HEK293 (cell line): ENCODE data around the gene CREM.

Experiments used
- CTCF ChIA-PET: fragments of 350-600 bp; formaldehyde crosslinking; extraction: SDS; loops from one replicate; lab custom pipeline; 2021; ENCODE audit warnings: antibody characterized with exemption; lab: Yijun Ruan, JAX
- POLR2A ChIA-PET: fragments of 300-600 bp; formaldehyde crosslinking; extraction: SDS; loops from one replicate; lab custom pipeline; 2020; ENCODE audit warnings: antibody characterized with exemption, inconsistent platforms; lab: Yijun Ruan, JAX
- H3K27ac ChIP-seq: fragments of 200-500 bp; sonication (Bioruptor generic); 2 replicates; pipeline ENCODE4 v1.5.1; 2014; ENCODE audit warnings: low read depth, low read length, control low read depth, inconsistent platforms; ENCODE audit errors: extremely low read depth
- H3K36me3 ChIP-seq, 2 experiments: fragments of 200-500 bp in 1 of 2; sonication (Bioruptor generic) in 1 of 2; 1 replicate in 1 of 2; 2 replicates in 1 of 2; pipeline ENCODE4 v1.5.1; 2014 to 2017; ENCODE audit warnings: inconsistent platforms in 2 of 2, low read length in 2 of 2; ENCODE audit not compliant: control insufficient read depth in 2 of 2, insufficient read depth in 1 of 2
- H3K4me1 ChIP-seq: fragments of 200-500 bp; sonication (Bioruptor generic); 2 replicates; pipeline ENCODE4 v1.5.1; 2014; ENCODE audit warnings: mild to moderate bottlenecking, low read length, inconsistent platforms; ENCODE audit not compliant: control insufficient read depth, insufficient read depth
- H3K4me3 ChIP-seq: 2 replicates; pipeline ENCODE4 v1.5.1; 2011; ENCODE audit warnings: low read depth, mild to moderate bottlenecking, control low read depth, low read length, moderate library complexity
- H3K9me3 ChIP-seq: fragments of 200-500 bp; sonication (Bioruptor generic); 2 replicates; pipeline ENCODE4 v1.5.1; 2014; ENCODE audit warnings: low read depth, low read length, inconsistent platforms; ENCODE audit not compliant: control insufficient read depth, insufficient read depth
- BCL11A ChIP-seq: fragments of 450-650 bp; formaldehyde crosslinking; IDR thresholded peaks from 2 replicates; pipeline ENCODE4 v1.5.1; 2016; ENCODE audit warnings: low read depth, missing biosample characterization, missing genetic modification characterization
- GLIS1 ChIP-seq: fragments of 450-650 bp; formaldehyde crosslinking; IDR thresholded peaks from 2 replicates; pipeline ENCODE4 v1.5.1; 2016; ENCODE audit warnings: missing biosample characterization, missing genetic modification characterization
- KLF17 ChIP-seq: fragments of 450-650 bp; formaldehyde crosslinking; IDR thresholded peaks from 2 replicates; pipeline ENCODE4 v1.5.1; 2016; ENCODE audit warnings: missing biosample characterization, missing genetic modification characterization
- MEIS1 ChIP-seq: sonication (generic); formaldehyde crosslinking; IDR thresholded peaks from 2 replicates; pipeline ENCODE4 v1.8.1; 2022; ENCODE audit warnings: missing genetic modification reagents, mild to moderate bottlenecking, borderline replicate concordance
- PATZ1 ChIP-seq: fragments of 450-650 bp; formaldehyde crosslinking; IDR thresholded peaks from 2 replicates; pipeline ENCODE4 v1.5.1; 2016; ENCODE audit warnings: missing biosample characterization, missing genetic modification characterization
- PRDM6 ChIP-seq: fragments of 450-650 bp; formaldehyde crosslinking; IDR thresholded peaks from 2 replicates; pipeline ENCODE4 v1.5.1; 2017; ENCODE audit warnings: missing biosample characterization, missing genetic modification characterization
- SCRT1 ChIP-seq: fragments of 450-650 bp; formaldehyde crosslinking; IDR thresholded peaks from 2 replicates; pipeline ENCODE4 v1.5.1; 2016; ENCODE audit warnings: missing biosample characterization, missing genetic modification characterization, borderline replicate concordance
- TCF7L2 ChIP-seq: IDR thresholded peaks from 2 replicates; pipeline ENCODE4 v1.6.1; 2011; ENCODE audit warnings: low read depth, mild to moderate bottlenecking, inconsistent platforms, low read length, moderate library complexity, borderline replicate concordance
- ZFP3 ChIP-seq: fragments of 450-650 bp; formaldehyde crosslinking; IDR thresholded peaks from 2 replicates; pipeline ENCODE4 v1.5.1; 2016; ENCODE audit warnings: low read depth, missing biosample characterization, missing genetic modification characterization
- ZNF121 ChIP-seq: fragments of 450-650 bp; formaldehyde crosslinking; IDR thresholded peaks from 2 replicates; pipeline ENCODE4 v1.5.1; 2016; ENCODE audit warnings: missing biosample characterization, missing genetic modification characterization
- ZNF132 ChIP-seq: fragments of 450-650 bp; formaldehyde crosslinking; IDR thresholded peaks from 2 replicates; pipeline ENCODE4 v1.5.1; 2017; ENCODE audit warnings: missing biosample characterization, missing genetic modification characterization, borderline replicate concordance
- ZNF23 ChIP-seq: fragments of 450-650 bp; formaldehyde crosslinking; IDR thresholded peaks from 2 replicates; pipeline ENCODE4 v1.5.1; 2016; ENCODE audit warnings: missing biosample characterization, missing genetic modification characterization, borderline replicate concordance
- ZNF280D ChIP-seq: fragments of 450-650 bp; formaldehyde crosslinking; IDR thresholded peaks from 2 replicates; pipeline ENCODE4 v1.5.1; 2016; ENCODE audit warnings: missing biosample characterization, missing genetic modification characterization
- ZNF341 ChIP-seq: fragments of 450-650 bp; formaldehyde crosslinking; IDR thresholded peaks from 2 replicates; pipeline ENCODE4; 2016; ENCODE audit warnings: low read depth, missing biosample characterization, missing genetic modification characterization
- ZNF362 ChIP-seq: fragments of 450-650 bp; formaldehyde crosslinking; IDR thresholded peaks from 2 replicates; pipeline ENCODE4 v1.5.1; 2016; ENCODE audit warnings: missing biosample characterization, missing genetic modification characterization
- ZNF433 ChIP-seq: fragments of 450-650 bp; formaldehyde crosslinking; IDR thresholded peaks from 2 replicates; pipeline ENCODE4 v1.5.1; 2016; ENCODE audit warnings: missing biosample characterization, missing genetic modification characterization, low read depth
- ZNF514 ChIP-seq: fragments of 450-650 bp; formaldehyde crosslinking; IDR thresholded peaks from 2 replicates; pipeline ENCODE4 v1.5.1; 2016; ENCODE audit warnings: missing biosample characterization, missing genetic modification characterization
- ZNF658 ChIP-seq: fragments of 450-650 bp; formaldehyde crosslinking; IDR thresholded peaks from 2 replicates; pipeline ENCODE4; 2016; ENCODE audit warnings: missing biosample characterization, missing genetic modification characterization
- ZNF660 ChIP-seq: fragments of 450-650 bp; IDR thresholded peaks from 2 replicates; pipeline ENCODE4 v1.5.1; 2018; ENCODE audit warnings: missing biosample characterization, mild to moderate bottlenecking, missing genetic modification characterization
- ZNF76 ChIP-seq: fragments of 450-650 bp; formaldehyde crosslinking; IDR thresholded peaks from 2 replicates; pipeline ENCODE4; 2016; ENCODE audit warnings: low read depth, missing biosample characterization, missing genetic modification characterization, borderline replicate concordance
- ZNF843 ChIP-seq: fragments of 450-650 bp; formaldehyde crosslinking; IDR thresholded peaks from 2 replicates; pipeline ENCODE4 v1.5.1; 2016; ENCODE audit warnings: missing biosample characterization, missing genetic modification characterization
- ZXDB ChIP-seq: fragments of 450-650 bp; formaldehyde crosslinking; IDR thresholded peaks from 2 replicates; pipeline ENCODE4 v1.5.1; 2016; ENCODE audit warnings: missing biosample characterization, missing genetic modification characterization

CREM gene

GRCh38 chr10:35194471-35194870 is 67.8 kb downstream of the CREM start:
- Histone ChIP-seq H3K4me1 (no peaks in the 10 kb centered on the region), H3K27ac (no peak overlapping the region), H3K36me3 (no peaks in the 10 kb centered on the region; a peak in 1 of 3 replicates)
- POLR2A ChIA-PET, result interaction anchor here (2.6 kb wide), 1 partner anchor 67 kb away, joined by 47 read pairs; the partner anchor contains the start of gene CREM
- TF ChIP-seq ZNF843 (tag by site-specific recombination), result no peak
- no peak for TF ChIP-seq MEIS1 (CRISPR knock-in tag)
- TF ChIP-seq SCRT1 (tag by site-specific recombination), result no peak
- no peak for TF ChIP-seq GLIS1
- no peak for TF ChIP-seq KLF17 (tag by site-specific recombination)
- peak; percentile 74; the same call in 1 of the 2 replicates for TF ChIP-seq ZNF362
- TF ChIP-seq PATZ1 (tag by site-specific recombination), result no peak
- TF ChIP-seq ZNF23 (tag by site-specific recombination), result no peak
- no peak for TF ChIP-seq ZNF433 (tag by site-specific recombination)
- no peak for TF ChIP-seq ZNF658 (tag by site-specific recombination)
- TF ChIP-seq ZNF76 (tag by site-specific recombination), result no peak
- TF ChIP-seq ZNF660 (tag by site-specific recombination), result no peak
- TF ChIP-seq ZFP3, result no peak
- TF ChIP-seq PRDM6 (tag by site-specific recombination), result 0 out of 2 replicates have a peak, but pooled peaks have one; percentile 11
- TF ChIP-seq, all 188 proteins: peak for 2
- CTCF ChIA-PET, result interaction anchor here (0.5 to 2.4 kb wide), 8 partner anchors 10 to 690 kb away, joined by 3 to 18 read pairs (median 5); no protein-coding TSS in a partner anchor
- Histone ChIP-seq H3K9me3 (no peaks in the 10 kb centered on the region), H3K4me3 (no peak overlapping the region)

- Histone ChIP-seq H3K36me3 (no peaks in the 10 kb centered on the region; a peak in 1 of 3 replicates), H3K4me3 (no peak overlapping the region; the same call in 1 of the 2 replicates), H3K9me3 (no peaks in the 10 kb centered on the region), H3K27ac (0 out of 2 replicates have a peak overlapping the region, but pooled peaks have one; percentile 33), H3K4me1 (no peaks in the 10 kb centered on the region)
- ChIA-PET POLR2A (interaction anchor here (1.0 to 2.6 kb wide), 3 partner anchors 11 to 67 kb away, joined by 3 to 47 read pairs (median 7); partner anchors contain the start of gene CREM), CTCF (interaction anchor here (0.5 to 2.4 kb wide), 20 partner anchors 9 to 1356 kb away, joined by 3 to 28 read pairs (median 6); partner anchors contain the start of gene CREM)
- TF ChIP-seq ZNF23 (tag by site-specific recombination) (no peak), BCL11A (peak; percentile 75; the same call in 1 of the 2 replicates), ZXDB (tag by site-specific recombination) (peak; percentile 47), ZNF121 (tag by site-specific recombination) (no peak), TCF7L2 (no peak), ZNF280D (tag by site-specific recombination) (no peak), ZNF341 (tag by site-specific recombination) (no peak), ZNF514 (tag by site-specific recombination) (no peak), ZNF132 (tag by site-specific recombination) (no peak)
Measured at GRCh38 chr10:35194906-35195305, 68.3 kb downstream of the CREM start.
